Measurements from ENCODE around the gene TGM6. TPM values are rescaled to one million over a fixed set of nuclear protein-coding genes. Genes with fewer than 3 reads are reported as not detected.

TGM6 gene
- total RNA-seq, 1 donor from 2014 or later = not detected

- no peak for TF ChIP-seq CTCF (IDR thresholded peaks at IDR 0.05; ENCODE audit: unreplicated experiment)
- no peak overlapping the region for H3K4me3 Mint-ChIP-seq
- H3K27me3 Mint-ChIP-seq (ENCODE audit: low read depth) = peaks cover 36% of the 10 kb centered on the region
- no peak for DNase-seq (ENCODE audit: low spot score in 2 of 2, unreplicated experiment in 2 of 2)
- no peaks in the 10 kb centered on the region for H3K36me3 Mint-ChIP-seq
- H3K9me3 Mint-ChIP-seq = no peaks in the 10 kb centered on the region
- no peaks in the 10 kb centered on the region for H3K4me1 Mint-ChIP-seq
- no peak overlapping the region for H3K27ac Mint-ChIP-seq
Measured at GRCh38 chr20:2431185-2431584, 50.5 kb downstream of the TGM6 start.

- Mint-ChIP-seq H3K27ac (no peak overlapping the region), H3K9me3 (peaks cover 7% of the 10 kb centered on the region), H3K4me1 (no peaks in the 10 kb centered on the region), H3K36me3 (no peaks in the 10 kb centered on the region), H3K4me3 (no peak overlapping the region), H3K27me3 (ENCODE audit: low read depth) (peaks cover 5% of the 10 kb centered on the region)
- no peak for TF ChIP-seq CTCF (IDR thresholded peaks at IDR 0.05; ENCODE audit: unreplicated experiment)
- no peak for DNase-seq (ENCODE audit: low spot score in 2 of 2, unreplicated experiment in 2 of 2)
Measured at GRCh38 chr20:2446845-2447244, 66.1 kb downstream of the TGM6 start.

GRCh38 chr20:2449386-2449785, 68.7 kb downstream of the TGM6 start:
- Mint-ChIP-seq H3K4me3 (no peak overlapping the region), H3K36me3 (no peaks in the 10 kb centered on the region), H3K4me1 (no peaks in the 10 kb centered on the region), H3K9me3 (peaks cover 7% of the 10 kb centered on the region), H3K27ac (no peak overlapping the region), H3K27me3 (ENCODE audit: low read depth) (peaks cover 3% of the 10 kb centered on the region)
- TF ChIP-seq CTCF (IDR thresholded peaks at IDR 0.05; ENCODE audit: unreplicated experiment) = no peak
- no peak for DNase-seq (ENCODE audit: low spot score in 2 of 2, unreplicated experiment in 2 of 2)

GRCh38 chr20:2451422-2451821, 70.7 kb downstream of the TGM6 start:
- Mint-ChIP-seq H3K4me1 (no peaks in the 10 kb centered on the region), H3K9me3 (peaks cover 7% of the 10 kb centered on the region), H3K27me3 (ENCODE audit: low read depth) (peaks cover 3% of the 10 kb centered on the region), H3K36me3 (no peaks in the 10 kb centered on the region), H3K4me3 (no peak overlapping the region), H3K27ac (no peak overlapping the region)
- DNase-seq (ENCODE audit: low spot score in 2 of 2, unreplicated experiment in 2 of 2) = no peak
- TF ChIP-seq CTCF (IDR thresholded peaks at IDR 0.05; ENCODE audit: unreplicated experiment) = no peak

DNA sequence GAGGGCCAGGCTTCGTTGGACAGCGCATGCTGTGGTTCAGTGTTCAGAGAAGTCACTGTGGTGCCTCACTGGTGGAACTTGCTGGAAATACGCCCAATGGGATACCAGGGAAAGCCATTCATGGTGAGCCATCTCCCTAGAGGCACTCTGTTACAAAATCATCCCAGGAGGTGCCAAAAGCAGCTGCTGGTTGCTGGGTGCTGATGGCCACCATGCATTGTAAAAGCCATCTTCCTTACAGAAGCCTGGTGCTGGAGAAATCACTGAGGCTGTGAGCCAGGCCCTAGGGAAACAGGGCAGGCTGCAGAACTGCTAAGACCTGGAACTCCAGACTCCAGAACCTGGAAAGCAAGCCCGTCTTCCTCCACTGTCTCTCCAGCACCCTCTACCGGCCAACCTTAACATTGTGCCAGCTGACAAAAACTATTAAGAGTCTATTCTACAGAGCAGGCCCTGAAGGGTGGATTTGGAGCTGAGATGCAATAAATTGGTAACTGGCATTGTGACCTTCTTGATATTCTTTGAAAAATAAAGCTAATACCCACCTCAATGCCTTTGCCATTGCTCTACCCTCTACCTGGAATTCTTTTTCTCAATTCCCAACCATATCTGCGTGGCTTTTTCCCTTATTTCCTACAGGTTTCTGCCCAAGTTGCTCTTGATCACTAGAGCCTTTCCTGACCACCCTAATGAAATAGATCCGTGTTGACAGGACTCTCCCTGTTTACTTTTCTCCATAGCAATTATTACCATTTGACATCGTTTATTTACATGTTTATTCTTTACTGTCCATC, 71.4 kb downstream of the TGM6 start:
- H3K9me3 Mint-ChIP-seq = peaks cover 4% of the 10 kb centered on the region
- H3K27me3 Mint-ChIP-seq (ENCODE audit: low read depth) = peaks cover 3% of the 10 kb centered on the region
- H3K27ac Mint-ChIP-seq = no peak overlapping the region
- DNase-seq (ENCODE audit: low spot score in 2 of 2, unreplicated experiment in 2 of 2) = peak; percentile 64 to 82
- H3K4me1 Mint-ChIP-seq = no peaks in the 10 kb centered on the region
- no peaks in the 10 kb centered on the region for H3K36me3 Mint-ChIP-seq
- peak; percentile 86 for TF ChIP-seq CTCF (IDR thresholded peaks at IDR 0.05; ENCODE audit: unreplicated experiment)
- no peak overlapping the region for H3K4me3 Mint-ChIP-seq

All from mesothelial cell of epicardium (in vitro differentiated cells).